Hepatocyte (in vitro differentiated cells): Measurements from ENCODE around the gene HOTAIR. TPM values are rescaled to one million over a fixed set of nuclear protein-coding genes. Genes with fewer than 3 reads are reported as not detected.
A peak's percentile ranks its signal among the peaks of the same experiment; 100 is the strongest.

Source experiments
- DNase-seq: peaks from one replicate; pipeline ENCODE4 v3.0.0-alpha.2; 2016; ENCODE audit warnings: low spot score
- H2AFZ ChIP-seq: fragments of 200-600 bp; sonication (generic); 2 replicates; pipeline ENCODE4 v1.6.0; 2016; ENCODE audit warnings: antibody characterized with exemption, mild to moderate bottlenecking
- H3K27ac ChIP-seq: fragments of 200-600 bp; sonication (generic); 2 replicates; pipeline ENCODE4 v1.5.1; 2016; ENCODE audit warnings: mild to moderate bottlenecking
- H3K27me3 ChIP-seq: fragments of 200-600 bp; sonication (generic); 2 replicates; pipeline ENCODE4 v1.6.1; 2016
- H3K36me3 ChIP-seq: fragments of 200-600 bp; sonication (generic); replicated peaks from 2 replicates; pipeline ENCODE4 v1.5.1; 2016; ENCODE audit warnings: low read depth; ENCODE audit not compliant: insufficient read depth
- H3K4me1 ChIP-seq: fragments of 200-600 bp; sonication (generic); 2 replicates; pipeline ENCODE4 v1.5.1; 2016; ENCODE audit warnings: mild to moderate bottlenecking, moderate library complexity; ENCODE audit not compliant: insufficient read depth
- H3K4me2 ChIP-seq: fragments of 200-600 bp; sonication (generic); 2 replicates; pipeline ENCODE4 v1.6.0; 2016
- H3K4me3 ChIP-seq: fragments of 200-600 bp; sonication (generic); 2 replicates; pipeline ENCODE4 v1.5.1; 2016; ENCODE audit warnings: mild to moderate bottlenecking
- H3K79me2 ChIP-seq: fragments of 200-600 bp; sonication (generic); 2 replicates; pipeline ENCODE4 v1.6.0; 2017; ENCODE audit warnings: mild to moderate bottlenecking
- H3K9me2 ChIP-seq: fragments of 200-600 bp; sonication (generic); replicated peaks from 2 replicates; pipeline ENCODE4 v1.6.0; 2017; ENCODE audit warnings: mild to moderate bottlenecking; ENCODE audit not compliant: insufficient read depth
- H3K9me3 ChIP-seq: fragments of 200-600 bp; sonication (generic); 2 replicates; pipeline ENCODE4 v1.5.1; 2016; ENCODE audit warnings: low read depth, mild to moderate bottlenecking
- H4K20me1 ChIP-seq: fragments of 200-600 bp; sonication (generic); 2 replicates; pipeline ENCODE4 v1.6.0; 2016; ENCODE audit warnings: mild to moderate bottlenecking; ENCODE audit not compliant: insufficient read depth, poor library complexity, severe bottlenecking
- EZH2 ChIP-seq: fragments of 200-600 bp; sonication (generic); IDR thresholded peaks from 2 replicates; pipeline ENCODE4 v1.6.1; 2016; ENCODE audit warnings: antibody characterized with exemption, mild to moderate bottlenecking, borderline replicate concordance
- EZH2phosphoT487 ChIP-seq: fragments of 200-600 bp; sonication (generic); IDR thresholded peaks from one replicate; pipeline ENCODE4 v1.6.1; 2018; ENCODE audit warnings: antibody characterized with exemption, mild to moderate bottlenecking, low read depth, moderate library complexity; ENCODE audit not compliant: unreplicated experiment, severe bottlenecking
- WGBS: methylation state at CpG from one replicate; pipeline ENCODE4 v1.1.6; 2016; ENCODE audit warnings: low lambda C conversion rate; ENCODE audit errors: missing lambda C conversion rate; 5-methylcytosine and 5-hydroxymethylcytosine counted together
- polyA plus RNA-seq: library from polyadenylated mRNA; unstranded; fragments of >200 nt; fragmentation: Nextera tagmentation; extraction: Ambion mirVana; gene quantifications from 2 replicates; pipeline ENCODE4 v1.2.1, GENCODE V29; 2016
- total RNA-seq: library from RNA; depleted of rRNA; stranded (reverse); fragments of >200 nt; gene quantifications from 2 replicates; pipeline ENCODE4 v1.2.3, GENCODE V29; 2014
- TF ChIP-seq, protein P1 (sequence below): fragments of 200-600 bp; sonication (generic); IDR thresholded peaks from 2 replicates; pipeline ENCODE4 v1.5.1; 2016; ENCODE audit warnings: antibody characterized with exemption, mild to moderate bottlenecking; ENCODE audit not compliant: poor library complexity

HOTAIR gene
- total and polyA plus RNA-seq, 2 experiments from 2014 or later = 0.82 to 0.90 TPM

DNA sequence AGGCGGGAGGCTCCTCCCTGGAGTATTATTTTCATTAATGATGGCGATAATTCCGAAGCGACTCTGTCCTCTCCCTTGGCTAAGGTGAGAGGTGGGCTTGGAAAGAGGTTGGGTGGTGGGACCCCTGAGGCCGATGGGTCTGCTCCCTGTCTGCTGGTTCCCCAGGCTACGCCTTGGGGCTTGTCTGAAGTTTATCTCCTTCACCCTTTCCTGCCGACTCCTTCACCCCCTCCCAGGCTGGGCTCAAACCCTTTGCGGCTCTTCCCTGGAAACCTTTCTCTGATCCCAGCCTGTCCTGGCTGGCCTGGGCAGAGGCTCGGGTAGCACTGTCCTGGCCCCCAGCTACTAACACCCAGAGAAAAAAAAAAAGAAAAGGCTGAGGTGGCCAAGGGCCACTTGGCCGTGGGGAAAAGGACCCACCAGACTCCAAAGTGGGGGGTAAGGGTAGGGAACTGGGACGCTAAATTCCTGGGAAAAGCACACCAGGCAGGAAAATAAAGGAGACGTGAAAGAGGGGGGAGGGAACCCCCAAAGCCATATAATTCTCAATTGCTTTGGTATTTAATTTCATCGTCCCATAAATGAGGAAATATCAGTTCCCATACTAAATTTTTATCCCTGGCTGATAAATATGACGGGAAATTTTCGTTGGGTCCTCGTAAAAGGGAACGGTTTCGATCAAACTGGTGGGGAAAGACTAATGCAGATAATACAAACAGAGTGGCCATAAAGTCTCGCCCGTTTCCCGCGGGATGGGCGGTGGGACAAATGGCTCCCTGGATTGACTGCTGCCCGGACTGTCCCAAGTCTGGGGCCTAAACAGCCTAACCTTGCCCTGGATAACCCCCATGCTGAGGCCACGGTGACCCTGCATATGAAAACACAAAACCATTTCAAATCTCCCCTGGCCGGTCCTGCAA is 8.2 kb upstream of the HOTAIR start:
- no peak overlapping the region for H3K4me3 ChIP-seq
- H3K36me3 ChIP-seq = no peaks in the 10 kb centered on the region
- H3K27ac ChIP-seq = no peak overlapping the region
- peaks cover 88% of the 10 kb centered on the region for H3K27me3 ChIP-seq
- no peaks in the 10 kb centered on the region for H3K9me3 ChIP-seq
- no peak overlapping the region for H2AFZ ChIP-seq
- H3K4me2 ChIP-seq = no peak overlapping the region
- H4K20me1 ChIP-seq = no peaks in the 10 kb centered on the region
- 42% methylated on average over 26 of the region's 26 CpGs for WGBS
- TF ChIP-seq EZH2 = no peak
- TF ChIP-seq EZH2phosphoT487 = no peak
- TF ChIP-seq, protein P1, sequence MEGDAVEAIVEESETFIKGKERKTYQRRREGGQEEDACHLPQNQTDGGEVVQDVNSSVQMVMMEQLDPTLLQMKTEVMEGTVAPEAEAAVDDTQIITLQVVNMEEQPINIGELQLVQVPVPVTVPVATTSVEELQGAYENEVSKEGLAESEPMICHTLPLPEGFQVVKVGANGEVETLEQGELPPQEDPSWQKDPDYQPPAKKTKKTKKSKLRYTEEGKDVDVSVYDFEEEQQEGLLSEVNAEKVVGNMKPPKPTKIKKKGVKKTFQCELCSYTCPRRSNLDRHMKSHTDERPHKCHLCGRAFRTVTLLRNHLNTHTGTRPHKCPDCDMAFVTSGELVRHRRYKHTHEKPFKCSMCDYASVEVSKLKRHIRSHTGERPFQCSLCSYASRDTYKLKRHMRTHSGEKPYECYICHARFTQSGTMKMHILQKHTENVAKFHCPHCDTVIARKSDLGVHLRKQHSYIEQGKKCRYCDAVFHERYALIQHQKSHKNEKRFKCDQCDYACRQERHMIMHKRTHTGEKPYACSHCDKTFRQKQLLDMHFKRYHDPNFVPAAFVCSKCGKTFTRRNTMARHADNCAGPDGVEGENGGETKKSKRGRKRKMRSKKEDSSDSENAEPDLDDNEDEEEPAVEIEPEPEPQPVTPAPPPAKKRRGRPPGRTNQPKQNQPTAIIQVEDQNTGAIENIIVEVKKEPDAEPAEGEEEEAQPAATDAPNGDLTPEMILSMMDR = no peak
- no peak for DNase-seq
- peaks cover 23% of the 10 kb centered on the region for H3K4me1 ChIP-seq
- no peaks in the 10 kb centered on the region for H3K79me2 ChIP-seq
- no peaks in the 10 kb centered on the region for H3K9me2 ChIP-seq

DNA sequence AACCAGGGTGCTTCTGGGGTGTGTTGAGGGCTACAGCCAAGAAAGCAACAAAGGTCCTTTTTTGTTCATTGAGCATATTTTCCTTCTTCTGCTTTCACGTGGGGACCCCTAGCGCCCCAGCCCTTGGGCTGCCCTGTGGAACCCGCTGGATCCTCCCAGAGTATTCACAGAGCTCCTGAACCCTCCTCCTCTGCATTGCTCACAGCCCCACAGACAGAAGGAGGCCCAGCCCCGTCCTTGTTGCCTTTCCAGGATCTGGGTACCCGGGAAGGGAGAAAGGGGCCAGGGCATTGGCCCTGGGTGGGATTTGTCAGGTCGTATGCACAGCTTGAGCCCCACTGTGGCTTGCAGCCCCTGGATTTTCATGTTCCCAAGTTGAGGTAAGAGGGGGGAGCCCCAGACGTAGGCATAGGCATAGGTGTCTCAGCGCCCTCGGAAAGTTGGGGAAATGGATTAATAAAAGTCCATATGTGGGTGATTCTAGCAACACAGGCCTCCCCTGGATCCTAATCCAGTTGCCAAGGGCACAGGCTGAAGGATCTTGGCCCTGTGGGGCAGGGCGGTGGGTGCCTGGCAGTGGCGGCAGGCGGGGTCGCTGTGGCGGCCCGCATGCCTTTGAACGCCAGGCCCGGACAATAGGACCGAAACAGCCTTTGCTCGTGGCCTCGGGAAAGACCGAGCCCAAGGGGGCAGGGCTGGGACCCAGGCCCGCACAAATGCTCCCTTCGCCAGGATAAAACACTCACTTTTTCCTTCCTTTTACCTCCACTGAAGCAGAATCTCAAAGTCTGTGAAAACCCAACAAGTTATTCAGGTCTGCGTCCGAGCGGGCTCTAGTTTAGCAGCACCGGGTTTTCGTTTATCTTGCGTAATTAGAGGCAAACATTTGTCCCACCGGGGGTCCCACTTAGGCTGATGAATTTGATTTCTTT is 7.1 kb upstream of the HOTAIR start:
- Histone ChIP-seq H3K79me2 (no peaks in the 10 kb centered on the region), H2AFZ (no peak overlapping the region), H3K4me2 (no peak overlapping the region), H3K9me2 (no peaks in the 10 kb centered on the region), H3K36me3 (no peaks in the 10 kb centered on the region), H3K4me1 (peaks cover 32% of the 10 kb centered on the region), H3K9me3 (no peaks in the 10 kb centered on the region), H3K27me3 (peaks cover 88% of the 10 kb centered on the region), H3K4me3 (no peak overlapping the region), H4K20me1 (no peaks in the 10 kb centered on the region), H3K27ac (no peak overlapping the region)
- 36% methylated on average over 30 of the region's 30 CpGs for WGBS
- no peak for DNase-seq
- TF ChIP-seq EZH2 (peak; percentile 51), EZH2phosphoT487 (peak; percentile 34)
- TF ChIP-seq, protein P1 = no peak

- 62% methylated on average over 15 of the region's 15 CpGs for WGBS
- no peak for DNase-seq
- no peaks in the 10 kb centered on the region for H3K9me2 ChIP-seq
- H3K27me3 ChIP-seq = peaks cover 88% of the 10 kb centered on the region
- H3K9me3 ChIP-seq = no peaks in the 10 kb centered on the region
- H2AFZ ChIP-seq = no peak overlapping the region
- no peaks in the 10 kb centered on the region for H3K36me3 ChIP-seq
- no peak overlapping the region for H3K27ac ChIP-seq
- H4K20me1 ChIP-seq = no peaks in the 10 kb centered on the region
- no peaks in the 10 kb centered on the region for H3K79me2 ChIP-seq
- no peak overlapping the region for H3K4me3 ChIP-seq
- peaks cover 31% of the 10 kb centered on the region for H3K4me1 ChIP-seq
- TF ChIP-seq EZH2 (no peak), EZH2phosphoT487 (no peak)
- TF ChIP-seq, protein P1 = no peak
- no peak overlapping the region for H3K4me2 ChIP-seq
Observed at GRCh38 chr12:53980802-53981496, 6.2 kb upstream of the HOTAIR start.
